HEK293 (cell line): ENCODE measurements around the gene ZBTB4.

Experiments used
- REST ChIP-seq: fragments of 450-650 bp; formaldehyde crosslinking; IDR thresholded peaks from 2 replicates; pipeline ENCODE4 v1.5.1; 2016; ENCODE audit warnings: missing biosample characterization, missing genetic modification characterization
- SP7 ChIP-seq: fragments of 450-650 bp; formaldehyde crosslinking; IDR thresholded peaks from 2 replicates; pipeline ENCODE4 v1.5.1; 2016; ENCODE audit warnings: missing biosample characterization, missing genetic modification characterization
- ZBTB10 ChIP-seq: fragments of 450-650 bp; formaldehyde crosslinking; IDR thresholded peaks from 2 replicates; pipeline ENCODE4 v1.5.1; 2016; ENCODE audit warnings: missing biosample characterization, missing genetic modification characterization
- ZNF626 ChIP-seq: fragments of 450-650 bp; sonication (Bioruptor Pico); formaldehyde crosslinking; IDR thresholded peaks from 2 replicates; pipeline ENCODE4 v1.5.1; 2018; ENCODE audit warnings: missing biosample characterization, missing genetic modification characterization, inconsistent platforms
- TF ChIP-seq, protein P1 (sequence below): fragments of 450-650 bp; formaldehyde crosslinking; IDR thresholded peaks from 2 replicates; pipeline ENCODE4 v1.5.1; 2016; ENCODE audit warnings: missing biosample characterization, missing genetic modification characterization

DNA sequence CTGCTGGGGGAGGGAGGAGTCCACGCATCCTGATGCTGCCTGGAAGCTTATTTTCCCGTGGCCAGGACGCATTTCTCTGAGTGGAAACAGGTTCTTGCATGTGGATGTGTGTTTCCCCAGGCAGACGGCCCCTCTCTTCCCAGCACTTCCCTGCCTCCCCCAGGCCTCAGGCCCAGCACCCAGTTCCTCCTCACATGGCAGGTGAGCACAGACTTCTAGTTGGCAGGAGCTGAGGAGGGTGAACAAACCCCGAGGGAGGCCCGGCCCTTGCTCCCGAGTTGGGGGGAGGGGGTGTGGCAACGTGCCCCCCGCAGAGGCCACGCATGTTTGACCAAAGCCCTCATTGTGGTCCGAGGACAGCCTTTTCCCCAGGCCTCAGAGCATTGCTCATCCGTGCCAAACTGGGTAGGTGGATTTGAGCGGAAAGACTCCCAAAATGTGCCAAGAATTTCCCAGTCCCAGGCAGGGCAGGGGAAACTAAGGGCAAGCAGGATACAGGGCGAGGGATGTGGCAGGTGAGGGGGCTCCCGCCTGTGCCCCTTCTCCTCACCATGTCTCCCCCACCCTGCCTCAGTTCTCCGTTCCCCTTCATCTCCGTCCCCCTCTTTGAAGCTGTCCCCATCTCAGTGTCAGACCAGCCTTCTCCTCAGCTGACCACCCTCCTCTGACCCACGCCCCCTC, 60.8 kb downstream of the ZBTB4 start:
- TF ChIP-seq, protein P1, sequence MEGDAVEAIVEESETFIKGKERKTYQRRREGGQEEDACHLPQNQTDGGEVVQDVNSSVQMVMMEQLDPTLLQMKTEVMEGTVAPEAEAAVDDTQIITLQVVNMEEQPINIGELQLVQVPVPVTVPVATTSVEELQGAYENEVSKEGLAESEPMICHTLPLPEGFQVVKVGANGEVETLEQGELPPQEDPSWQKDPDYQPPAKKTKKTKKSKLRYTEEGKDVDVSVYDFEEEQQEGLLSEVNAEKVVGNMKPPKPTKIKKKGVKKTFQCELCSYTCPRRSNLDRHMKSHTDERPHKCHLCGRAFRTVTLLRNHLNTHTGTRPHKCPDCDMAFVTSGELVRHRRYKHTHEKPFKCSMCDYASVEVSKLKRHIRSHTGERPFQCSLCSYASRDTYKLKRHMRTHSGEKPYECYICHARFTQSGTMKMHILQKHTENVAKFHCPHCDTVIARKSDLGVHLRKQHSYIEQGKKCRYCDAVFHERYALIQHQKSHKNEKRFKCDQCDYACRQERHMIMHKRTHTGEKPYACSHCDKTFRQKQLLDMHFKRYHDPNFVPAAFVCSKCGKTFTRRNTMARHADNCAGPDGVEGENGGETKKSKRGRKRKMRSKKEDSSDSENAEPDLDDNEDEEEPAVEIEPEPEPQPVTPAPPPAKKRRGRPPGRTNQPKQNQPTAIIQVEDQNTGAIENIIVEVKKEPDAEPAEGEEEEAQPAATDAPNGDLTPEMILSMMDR (tag by site-specific recombination): no peak
- TF ChIP-seq ZNF626 (tag by site-specific recombination): no peak
- TF ChIP-seq REST (tag by site-specific recombination): no peak
- TF ChIP-seq SP7 (tag by site-specific recombination): no peak
- TF ChIP-seq ZBTB10: no peak
